ENCODE data around the gene ARPC2.

The ARPC2 gene

GRCh38 chr2:218193701-218194100 lies 23.3 kb upstream of the ARPC2 start:
- H3K4me3 ChIP-seq (ENCODE audit: low read depth, low read length) = no peak overlapping the region
- TF ChIP-seq CTCF (IDR thresholded peaks at IDR 0.05; ENCODE audit: low read depth, low read length) = no peak

GRCh38 chr2:218194880-218195279 lies 22.1 kb upstream of the ARPC2 start:
- no peak overlapping the region for H3K4me3 ChIP-seq (ENCODE audit: low read depth, low read length)

GRCh38 chr2:218196974-218197373 lies 20.0 kb upstream of the ARPC2 start:
- H3K4me3 ChIP-seq (ENCODE audit: low read depth, low read length) = no peak overlapping the region
- TF ChIP-seq CTCF (IDR thresholded peaks at IDR 0.05; ENCODE audit: low read depth, low read length) = no peak

More at GRCh38 chr2:218194880-218195279, 22.1 kb upstream of the ARPC2 start:
- TF ChIP-seq CTCF (IDR thresholded peaks at IDR 0.05; ENCODE audit: low read depth, low read length) = no peak

GRCh38 chr2:218202266-218202665 lies 14.7 kb upstream of the ARPC2 start:
- H3K4me3 ChIP-seq (ENCODE audit: low read depth, low read length) = no peak overlapping the region
- TF ChIP-seq CTCF (IDR thresholded peaks at IDR 0.05; ENCODE audit: low read depth, low read length) = no peak

GRCh38 chr2:218209078-218209477 lies 7.9 kb upstream of the ARPC2 start:
- no peak overlapping the region for H3K4me3 ChIP-seq (ENCODE audit: low read depth, low read length)
- no peak for TF ChIP-seq CTCF (IDR thresholded peaks at IDR 0.05; ENCODE audit: low read depth, low read length)

- no peak for TF ChIP-seq CTCF (IDR thresholded peaks at IDR 0.05; ENCODE audit: low read depth, low read length)
- H3K4me3 ChIP-seq (ENCODE audit: low read depth, low read length) = no peak overlapping the region
These were observed 2.9 kb upstream of the ARPC2 start for GRCh38 chr2:218214116-218214515.

- peak overlapping the region; percentile 98 for H3K4me3 ChIP-seq (ENCODE audit: low read depth, low read length)
- TF ChIP-seq CTCF (IDR thresholded peaks at IDR 0.05; ENCODE audit: low read depth, low read length) = no peak
These were observed 684 bp upstream of the ARPC2 start for GRCh38 chr2:218216336-218216673.
